Measurements from ENCODE around the gene PRLH. TPM values are rescaled to one million over a fixed set of nuclear protein-coding genes. Genes with fewer than 3 reads are reported as not detected.

Gene PRLH
- total and polyA plus RNA-seq, 2 of the 13 experiments (the other 11 are each of a cell fraction or from before 2014, with no cell fraction given) = not detected

- peak; percentile 84 for TF ChIP-seq ZNF687 (CRISPR knock-in tag; IDR thresholded peaks at IDR 0.05)
- 0 out of 2 replicates have a peak, but pooled peaks have one; percentile 47 for TF ChIP-seq RBAK (CRISPR knock-in tag; IDR thresholded peaks at IDR 0.05)
- 0 out of 2 replicates have a peak, but pooled peaks have one; percentile 45 for TF ChIP-seq UBTF (CRISPR knock-in tag; IDR thresholded peaks at IDR 0.05)
- TF ChIP-seq MAX (IDR thresholded peaks at IDR 0.05) = peak; percentile 62
- peak; percentile 42; the same call in 1 of the 2 replicates for TF ChIP-seq KDM5B (CRISPR knock-in tag; IDR thresholded peaks at IDR 0.05; ENCODE audit: borderline replicate concordance)
- TF ChIP-seq ZNF235 (CRISPR knock-in tag; IDR thresholded peaks at IDR 0.05; ENCODE audit: borderline replicate concordance) = no peak
- TF ChIP-seq ZNF564 (CRISPR knock-in tag; IDR thresholded peaks at IDR 0.05) = 0 out of 2 replicates have a peak, but pooled peaks have one; percentile 32
Observed at GRCh38 chr2:237566401-237567235, at the start of gene PRLH (continued).
